ENCODE results near the gene ITGB6.
"Not testable (repeated sequence)": the region's sequence is repeated elsewhere in the genome, so short reads cannot be mapped to it uniquely, and the experiment has no call there.

ITGB6 gene

DNA sequence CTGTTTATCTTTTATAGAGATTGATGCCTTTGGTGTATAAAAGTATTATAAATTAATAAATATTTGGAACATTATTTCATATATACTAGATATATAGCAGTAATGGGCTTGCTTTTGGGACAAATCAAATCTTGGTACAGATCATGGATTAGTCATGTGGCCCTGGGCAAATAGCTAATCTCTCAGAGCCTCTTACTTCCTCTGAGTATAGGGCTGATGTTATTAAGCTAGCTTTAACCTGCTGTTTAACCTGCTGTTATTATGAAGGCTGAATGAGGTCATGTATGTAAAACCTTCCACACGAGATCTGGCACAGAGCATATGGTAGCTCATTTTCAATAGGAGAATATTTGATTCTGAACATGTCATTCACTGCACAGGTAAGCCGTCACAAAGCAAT lies 5.7 kb downstream of the ITGB6 start:
- TF ChIP-seq, protein P1, sequence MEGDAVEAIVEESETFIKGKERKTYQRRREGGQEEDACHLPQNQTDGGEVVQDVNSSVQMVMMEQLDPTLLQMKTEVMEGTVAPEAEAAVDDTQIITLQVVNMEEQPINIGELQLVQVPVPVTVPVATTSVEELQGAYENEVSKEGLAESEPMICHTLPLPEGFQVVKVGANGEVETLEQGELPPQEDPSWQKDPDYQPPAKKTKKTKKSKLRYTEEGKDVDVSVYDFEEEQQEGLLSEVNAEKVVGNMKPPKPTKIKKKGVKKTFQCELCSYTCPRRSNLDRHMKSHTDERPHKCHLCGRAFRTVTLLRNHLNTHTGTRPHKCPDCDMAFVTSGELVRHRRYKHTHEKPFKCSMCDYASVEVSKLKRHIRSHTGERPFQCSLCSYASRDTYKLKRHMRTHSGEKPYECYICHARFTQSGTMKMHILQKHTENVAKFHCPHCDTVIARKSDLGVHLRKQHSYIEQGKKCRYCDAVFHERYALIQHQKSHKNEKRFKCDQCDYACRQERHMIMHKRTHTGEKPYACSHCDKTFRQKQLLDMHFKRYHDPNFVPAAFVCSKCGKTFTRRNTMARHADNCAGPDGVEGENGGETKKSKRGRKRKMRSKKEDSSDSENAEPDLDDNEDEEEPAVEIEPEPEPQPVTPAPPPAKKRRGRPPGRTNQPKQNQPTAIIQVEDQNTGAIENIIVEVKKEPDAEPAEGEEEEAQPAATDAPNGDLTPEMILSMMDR (conservative IDR thresholded peaks at IDR 0.05; ENCODE audit: low read depth, low read length), result no peak
- DNase-seq (ENCODE audit: low read depth), result peak; percentile 55
- no peak overlapping the region for H3K4me3 ChIP-seq (ENCODE audit: low read length)

DNA sequence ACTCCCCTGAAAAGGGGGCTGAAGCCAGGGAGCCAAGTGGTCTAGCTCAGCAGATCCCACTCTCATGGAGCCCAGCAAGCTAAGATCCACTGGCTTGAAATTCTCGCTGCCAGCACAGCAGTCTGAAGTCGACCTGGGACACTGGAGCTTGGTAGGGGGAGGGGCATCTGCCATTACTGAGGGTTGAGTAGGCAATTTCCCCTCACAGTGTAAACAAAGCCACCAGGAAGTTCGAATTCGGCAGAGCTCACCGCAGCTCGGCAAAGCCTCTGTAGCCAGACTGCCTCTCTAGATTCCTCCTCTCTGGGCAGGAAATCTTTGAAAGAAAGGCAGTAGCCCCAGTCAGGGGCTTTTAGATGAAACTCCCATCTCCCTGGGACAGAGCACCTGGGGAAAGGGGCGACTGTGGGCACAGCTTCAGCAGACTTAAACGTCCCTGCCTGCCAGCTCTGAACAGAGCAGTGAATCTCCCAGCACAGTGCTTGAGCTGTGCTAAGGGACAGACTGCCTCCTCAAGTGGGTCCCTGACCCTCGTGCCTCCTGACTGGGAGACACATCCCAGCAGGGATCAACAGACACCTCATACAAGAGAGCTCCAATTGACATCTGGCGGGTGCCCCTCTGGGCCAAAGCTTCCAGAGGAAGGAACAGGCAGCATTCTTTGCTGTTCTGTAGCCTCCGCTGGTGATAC lies 18.8 kb downstream of the ITGB6 start:
- DNase-seq (ENCODE audit: low read depth); H3K4me3 ChIP-seq (ENCODE audit: low read length): not testable (repeated sequence)

- not testable (repeated sequence) for H3K4me3 ChIP-seq (ENCODE audit: low read length); DNase-seq (ENCODE audit: low read depth)
These were observed 19.4 kb downstream of the ITGB6 start for GRCh38 chr2:160180690-160181089.

GRCh38 chr2:160180172-160180571 lies 19.9 kb downstream of the ITGB6 start:
- no peak overlapping the region for H3K4me3 ChIP-seq (ENCODE audit: low read length)
- DNase-seq (ENCODE audit: low read depth), result no peak
- TF ChIP-seq, protein P1 (conservative IDR thresholded peaks at IDR 0.05; ENCODE audit: low read depth, low read length), result no peak

GRCh38 chr2:160175169-160176134 lies 24.6 kb downstream of the ITGB6 start:
- H3K4me3 ChIP-seq (ENCODE audit: low read length), result no peak overlapping the region
- DNase-seq (ENCODE audit: low read depth), result no peak
- TF ChIP-seq, protein P1 (conservative IDR thresholded peaks at IDR 0.05; ENCODE audit: low read depth, low read length), result no peak

- TF ChIP-seq, protein P1 (conservative IDR thresholded peaks at IDR 0.05; ENCODE audit: low read depth, low read length), result no peak
- DNase-seq (ENCODE audit: low read depth), result no peak
These were observed 25.8 kb downstream of the ITGB6 start for GRCh38 chr2:160174322-160174721.

GRCh38 chr2:160169988-160170387 lies 30.1 kb downstream of the ITGB6 start:
- no peak overlapping the region for H3K4me3 ChIP-seq (ENCODE audit: low read length)
- no peak for DNase-seq (ENCODE audit: low read depth)
- TF ChIP-seq, protein P1 (conservative IDR thresholded peaks at IDR 0.05; ENCODE audit: low read depth, low read length), result no peak

More at GRCh38 chr2:160174322-160174721, 25.8 kb downstream of the ITGB6 start:
- no peak overlapping the region for H3K4me3 ChIP-seq (ENCODE audit: low read length)

DNA sequence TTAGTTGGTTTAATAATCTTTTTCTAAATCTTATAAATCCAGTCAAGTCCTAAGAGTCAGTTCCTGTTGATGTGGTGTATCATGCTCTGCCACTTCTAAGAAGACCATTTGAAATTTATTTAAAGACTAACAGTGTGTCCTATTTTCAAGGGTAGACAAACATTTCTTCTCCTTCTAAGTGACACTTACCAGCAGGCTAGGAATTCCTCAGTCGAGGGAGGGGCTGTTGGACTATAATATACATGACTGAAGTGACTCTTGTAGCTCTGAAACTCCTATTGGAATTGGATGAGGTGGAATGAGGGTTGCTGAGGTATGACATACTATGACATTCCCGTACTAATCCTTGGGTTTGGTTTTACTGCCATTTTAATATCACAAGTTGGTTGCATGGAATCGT lies 30.6 kb downstream of the ITGB6 start:
- TF ChIP-seq, protein P1 (conservative IDR thresholded peaks at IDR 0.05; ENCODE audit: low read depth, low read length), result no peak
- H3K4me3 ChIP-seq (ENCODE audit: low read length), result no peak overlapping the region
- DNase-seq (ENCODE audit: low read depth), result no peak

Measured in retinal pigment epithelial cell (primary cell).